PFSK-1 (cell line): Measurements from ENCODE around the gene ZNF687.

Experiments
- FOXP2 ChIP-seq: optimal IDR thresholded peaks from 2 replicates; pipeline ENCODE3; 2011; ENCODE audit warnings: borderline replicate concordance, control low read depth, inconsistent platforms; ENCODE audit not compliant: insufficient read depth; ENCODE audit errors: extremely low read length, extremely low read depth
- POLR2AphosphoS5 ChIP-seq: IDR thresholded peaks from 2 replicates; pipeline ENCODE4 v1.6.1; 2012; ENCODE audit warnings: low read depth, mild to moderate bottlenecking, control low read depth, low read length, moderate library complexity
- REST ChIP-seq, 2 experiments: IDR thresholded peaks; 2 replicates each; pipeline versions ENCODE4 v1.6.1 to v1.8.0; 2011 to 2012; ENCODE audit warnings: low read depth in 2 of 2, low read length in 2 of 2, control low read depth in 1 of 2, inconsistent platforms in 1 of 2, mild to moderate bottlenecking in 1 of 2, moderate library complexity in 1 of 2; ENCODE audit not compliant: insufficient read depth in 1 of 2
- SIN3A ChIP-seq: IDR thresholded peaks from 2 replicates; pipeline ENCODE4 v1.6.1; 2012; ENCODE audit warnings: mild to moderate bottlenecking, low read length, moderate library complexity, borderline replicate concordance; ENCODE audit not compliant: insufficient read depth
- TAF1 ChIP-seq: IDR thresholded peaks from 2 replicates; pipeline ENCODE4 v1.6.1; 2012; ENCODE audit warnings: low read length, control low read depth, borderline replicate concordance; ENCODE audit not compliant: insufficient read depth

ZNF687 gene

GRCh38 chr1:151266315-151266714 is 15.8 kb upstream of the ZNF687 start:
- no peak for TF ChIP-seq REST (IDR thresholded peaks at IDR 0.05; ENCODE audit: insufficient read depth in 1 of 2, low read depth in 2 of 2, low read length in 2 of 2)
- TF ChIP-seq SIN3A: no peak
- no peak for TF ChIP-seq FOXP2
- no peak for TF ChIP-seq TAF1
- no peak for TF ChIP-seq POLR2AphosphoS5

GRCh38 chr1:151266821-151267220 is 15.3 kb upstream of the ZNF687 start:
- TF ChIP-seq SIN3A: no peak
- no peak for TF ChIP-seq FOXP2
- no peak for TF ChIP-seq POLR2AphosphoS5
- TF ChIP-seq REST (IDR thresholded peaks at IDR 0.05; ENCODE audit: insufficient read depth in 1 of 2, low read depth in 2 of 2, low read length in 2 of 2): no peak
- TF ChIP-seq TAF1: no peak

GRCh38 chr1:151267760-151268159 is 14.3 kb upstream of the ZNF687 start:
- TF ChIP-seq SIN3A: no peak
- no peak for TF ChIP-seq POLR2AphosphoS5
- no peak for TF ChIP-seq REST (IDR thresholded peaks at IDR 0.05; ENCODE audit: insufficient read depth in 1 of 2, low read depth in 2 of 2, low read length in 2 of 2)
- TF ChIP-seq FOXP2: no peak
- no peak for TF ChIP-seq TAF1

GRCh38 chr1:151273924-151274466 is 8.1 kb upstream of the ZNF687 start:
- TF ChIP-seq REST (IDR thresholded peaks at IDR 0.05; ENCODE audit: insufficient read depth in 1 of 2, low read depth in 2 of 2, low read length in 2 of 2) (no peak), TAF1 (no peak), POLR2AphosphoS5 (no peak), FOXP2 (no peak), SIN3A (no peak)

- no peak for TF ChIP-seq FOXP2
- TF ChIP-seq REST (IDR thresholded peaks at IDR 0.05; ENCODE audit: insufficient read depth in 1 of 2, low read depth in 2 of 2, low read length in 2 of 2): no peak
- no peak for TF ChIP-seq POLR2AphosphoS5
- TF ChIP-seq SIN3A: no peak
- no peak for TF ChIP-seq TAF1
Observed at GRCh38 chr1:151277249-151277648, 4.8 kb upstream of the ZNF687 start.
